DOHH2 (cell line): ENCODE data around the gene COQ10A.

ENCODE experiments used
- H3F3A ChIP-seq: fragments of 200-600 bp; sonication (generic), shearing (Covaris generic); 2 replicates; pipeline ENCODE4 v1.6.0; 2016; ENCODE audit warnings: antibody characterized with exemption, mild to moderate bottlenecking; ENCODE audit not compliant: control insufficient read depth, insufficient read depth
- H3K27ac ChIP-seq: fragments of 200-600 bp; sonication (generic); 2 replicates; pipeline ENCODE4 v1.5.1; 2014; ENCODE audit warnings: low read depth, mild to moderate bottlenecking, low read length, moderate library complexity
- H3K27me3 ChIP-seq: fragments of 200-600 bp; sonication (generic); 2 replicates; pipeline ENCODE4 v1.6.1; 2014; ENCODE audit warnings: mild to moderate bottlenecking, low read length, mixed read lengths; ENCODE audit not compliant: control insufficient read depth
- H3K36me3 ChIP-seq: fragments of 200-600 bp; sonication (generic); 2 replicates; pipeline ENCODE4 v1.6.1; 2014; ENCODE audit warnings: mild to moderate bottlenecking, low read length, moderate library complexity, mixed read lengths; ENCODE audit not compliant: control insufficient read depth
- H3K4me1 ChIP-seq: fragments of 200-600 bp; sonication (generic); 2 replicates; pipeline ENCODE4 v1.6.1; 2014; ENCODE audit warnings: mild to moderate bottlenecking, low read length, mixed read lengths; ENCODE audit not compliant: control insufficient read depth
- H3K4me2 ChIP-seq: fragments of 200-600 bp; sonication (generic); 2 replicates; pipeline ENCODE4 v1.6.0; 2014; ENCODE audit warnings: mild to moderate bottlenecking, low read length, moderate library complexity
- H3K4me3 ChIP-seq: fragments of 200-600 bp; sonication (generic); 2 replicates; pipeline ENCODE4 v1.5.1; 2014; ENCODE audit warnings: mild to moderate bottlenecking, low read length, mixed read lengths
- H3K79me2 ChIP-seq: fragments of 200-600 bp; sonication (generic); 2 replicates; pipeline ENCODE4 v1.6.1; 2014; ENCODE audit warnings: mild to moderate bottlenecking, low read length, mixed read lengths; ENCODE audit not compliant: control insufficient read depth
- H3K9me2 ChIP-seq: fragments of 200-600 bp; sonication (generic); replicated peaks from 2 replicates; pipeline ENCODE4 v1.6.1; 2014; ENCODE audit warnings: mild to moderate bottlenecking, low read length, mixed read lengths; ENCODE audit not compliant: control insufficient read depth
- H3K9me3 ChIP-seq: fragments of 200-600 bp; sonication (generic); 2 replicates; pipeline ENCODE4 v1.6.1; 2014; ENCODE audit warnings: antibody characterized with exemption, low read length, mixed read lengths; ENCODE audit not compliant: control insufficient read depth, insufficient read depth
- H4K20me1 ChIP-seq: fragments of 200-600 bp; sonication (generic); 2 replicates; pipeline ENCODE4 v1.6.0; 2014; ENCODE audit warnings: low read depth, mild to moderate bottlenecking, antibody characterized with exemption, low read length, moderate library complexity; ENCODE audit not compliant: control insufficient read depth, insufficient read depth
- EZH2phosphoT487 ChIP-seq: fragments of 200-600 bp; sonication (generic); IDR thresholded peaks from 2 replicates; pipeline ENCODE4 v1.6.1; 2017; ENCODE audit warnings: borderline replicate concordance, mild to moderate bottlenecking, antibody characterized with exemption, low read length, moderate library complexity, mixed read lengths
- TF ChIP-seq, protein P1 (sequence below): fragments of 200-600 bp; sonication (generic); IDR thresholded peaks from one replicate; pipeline ENCODE4 v1.5.1; 2014; ENCODE audit warnings: antibody characterized with exemption, mild to moderate bottlenecking, low read depth, low read length; ENCODE audit not compliant: poor library complexity, severe bottlenecking

The COQ10A gene

DNA sequence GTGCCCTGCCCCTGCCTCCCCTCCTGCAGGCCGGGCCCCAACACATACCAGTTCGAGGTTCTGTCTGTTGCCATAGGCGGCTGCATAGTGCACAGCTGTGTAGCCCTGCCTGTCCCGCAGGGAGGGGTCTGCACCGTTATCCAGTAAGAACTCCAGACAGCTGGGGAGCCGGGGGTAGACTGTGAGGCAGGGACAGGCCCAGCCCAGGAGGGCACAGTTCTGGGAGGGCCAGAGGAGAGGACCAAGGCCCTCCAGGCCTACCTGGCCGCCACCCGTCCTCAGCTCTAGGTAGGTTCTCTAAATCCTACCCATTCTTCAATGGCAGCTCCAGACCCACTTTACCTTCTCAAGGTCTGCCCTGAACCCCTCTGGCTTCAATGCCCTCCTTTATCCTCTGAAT is 18.0 kb upstream of the COQ10A start:
- Histone ChIP-seq H3K4me2 (no peak overlapping the region), H3K36me3 (peaks cover 65% of the 10 kb centered on the region), H3K79me2 (no peaks in the 10 kb centered on the region), H3K4me3 (no peak overlapping the region), H3F3A (no peaks in the 10 kb centered on the region), H4K20me1 (no peaks in the 10 kb centered on the region), H3K27ac (no peak overlapping the region), H3K9me3 (no peaks in the 10 kb centered on the region), H3K9me2 (no peaks in the 10 kb centered on the region), H3K27me3 (no peaks in the 10 kb centered on the region), H3K4me1 (no peaks in the 10 kb centered on the region; the same call in 1 of the 2 replicates)
- TF ChIP-seq EZH2phosphoT487, result no peak
- TF ChIP-seq, protein P1, sequence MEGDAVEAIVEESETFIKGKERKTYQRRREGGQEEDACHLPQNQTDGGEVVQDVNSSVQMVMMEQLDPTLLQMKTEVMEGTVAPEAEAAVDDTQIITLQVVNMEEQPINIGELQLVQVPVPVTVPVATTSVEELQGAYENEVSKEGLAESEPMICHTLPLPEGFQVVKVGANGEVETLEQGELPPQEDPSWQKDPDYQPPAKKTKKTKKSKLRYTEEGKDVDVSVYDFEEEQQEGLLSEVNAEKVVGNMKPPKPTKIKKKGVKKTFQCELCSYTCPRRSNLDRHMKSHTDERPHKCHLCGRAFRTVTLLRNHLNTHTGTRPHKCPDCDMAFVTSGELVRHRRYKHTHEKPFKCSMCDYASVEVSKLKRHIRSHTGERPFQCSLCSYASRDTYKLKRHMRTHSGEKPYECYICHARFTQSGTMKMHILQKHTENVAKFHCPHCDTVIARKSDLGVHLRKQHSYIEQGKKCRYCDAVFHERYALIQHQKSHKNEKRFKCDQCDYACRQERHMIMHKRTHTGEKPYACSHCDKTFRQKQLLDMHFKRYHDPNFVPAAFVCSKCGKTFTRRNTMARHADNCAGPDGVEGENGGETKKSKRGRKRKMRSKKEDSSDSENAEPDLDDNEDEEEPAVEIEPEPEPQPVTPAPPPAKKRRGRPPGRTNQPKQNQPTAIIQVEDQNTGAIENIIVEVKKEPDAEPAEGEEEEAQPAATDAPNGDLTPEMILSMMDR, result no peak

DNA sequence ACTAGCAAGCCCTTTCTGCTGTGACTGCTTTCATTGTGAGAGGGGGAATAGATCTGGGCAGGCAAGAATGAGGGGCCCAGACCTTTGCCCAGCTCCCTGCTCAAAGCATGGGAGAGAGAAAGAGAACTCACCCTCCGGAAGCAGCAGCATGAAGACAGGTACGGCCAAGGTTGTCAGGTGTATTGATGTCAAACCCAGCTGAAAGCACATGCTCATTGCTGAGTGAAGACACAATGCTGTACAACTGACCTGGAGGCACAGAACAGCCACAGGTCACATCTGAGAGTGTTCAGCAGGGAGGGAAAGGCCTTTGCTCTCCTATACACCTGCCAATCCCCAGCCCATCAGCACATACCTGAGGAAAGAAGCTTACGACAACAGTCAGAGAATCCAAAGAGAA is 14.1 kb upstream of the COQ10A start:
- Histone ChIP-seq H3F3A (no peaks in the 10 kb centered on the region), H3K79me2 (peaks cover 17% of the 10 kb centered on the region), H3K4me1 (peaks cover 13% of the 10 kb centered on the region), H3K4me2 (no peak overlapping the region), H3K9me3 (no peaks in the 10 kb centered on the region), H3K36me3 (peaks cover 73% of the 10 kb centered on the region), H3K27ac (no peak overlapping the region), H3K27me3 (no peaks in the 10 kb centered on the region), H3K9me2 (no peaks in the 10 kb centered on the region), H3K4me3 (no peak overlapping the region), H4K20me1 (no peaks in the 10 kb centered on the region)
- TF ChIP-seq EZH2phosphoT487, result no peak

DNA sequence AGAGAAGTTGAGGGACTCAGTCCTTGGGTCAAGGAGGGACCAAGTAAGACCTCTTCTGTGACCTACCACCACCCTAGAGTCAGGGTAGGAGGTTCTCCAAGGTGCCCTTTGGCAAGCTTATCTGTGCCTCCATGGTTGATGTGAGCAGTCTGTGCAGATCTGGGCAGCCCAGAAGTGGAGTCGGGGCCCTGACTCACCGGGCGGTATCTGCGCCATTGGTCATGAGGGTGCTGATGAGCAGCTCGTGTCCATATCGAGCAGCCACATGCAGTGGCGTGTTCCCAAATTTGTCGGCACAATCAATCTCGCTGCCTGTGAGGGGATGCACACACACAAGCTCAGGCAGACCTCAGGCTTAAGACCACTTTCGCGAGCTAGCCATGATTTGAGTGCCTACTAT is 13.7 kb upstream of the COQ10A start:
- H3K9me2 ChIP-seq, result no peaks in the 10 kb centered on the region
- H3K27me3 ChIP-seq, result no peaks in the 10 kb centered on the region
- H4K20me1 ChIP-seq, result no peaks in the 10 kb centered on the region
- no peak overlapping the region for H3K4me2 ChIP-seq
- no peak overlapping the region for H3K4me3 ChIP-seq
- TF ChIP-seq, protein P1, result no peak
- TF ChIP-seq EZH2phosphoT487, result no peak
- H3K9me3 ChIP-seq, result no peaks in the 10 kb centered on the region
- H3K36me3 ChIP-seq, result peaks cover 69% of the 10 kb centered on the region
- H3F3A ChIP-seq, result no peaks in the 10 kb centered on the region
- H3K4me1 ChIP-seq, result peaks cover 13% of the 10 kb centered on the region
- H3K79me2 ChIP-seq, result peaks cover 22% of the 10 kb centered on the region
- H3K27ac ChIP-seq, result no peak overlapping the region

DNA sequence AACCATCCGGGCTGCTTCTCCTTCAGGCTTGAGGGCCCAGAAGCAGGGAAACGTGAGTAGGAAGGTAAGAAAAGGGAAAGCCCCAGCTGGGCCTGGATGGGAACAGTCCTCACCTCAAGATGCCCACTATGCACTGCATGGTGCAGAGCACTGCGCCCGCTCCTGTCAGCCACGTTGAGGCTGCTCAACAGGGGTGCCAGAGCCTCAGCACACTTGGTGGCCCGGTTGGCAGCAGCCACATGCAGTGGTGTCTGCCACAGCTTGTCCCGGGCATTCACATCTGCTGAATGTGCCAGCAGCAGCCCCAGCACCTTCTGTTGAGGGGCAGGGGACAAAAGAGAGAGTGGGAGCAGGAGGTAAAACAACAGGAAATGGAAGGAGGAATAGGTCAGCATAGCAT is 11.1 kb upstream of the COQ10A start:
- no peak for TF ChIP-seq EZH2phosphoT487
- Histone ChIP-seq H3K9me2 (no peaks in the 10 kb centered on the region), H4K20me1 (no peaks in the 10 kb centered on the region), H3K9me3 (no peaks in the 10 kb centered on the region), H3K4me1 (peaks cover 20% of the 10 kb centered on the region), H3K4me3 (no peak overlapping the region), H3K4me2 (no peak overlapping the region), H3F3A (peaks cover 3% of the 10 kb centered on the region), H3K27me3 (no peaks in the 10 kb centered on the region), H3K36me3 (peaks cover 57% of the 10 kb centered on the region), H3K79me2 (peaks cover 25% of the 10 kb centered on the region), H3K27ac (no peak overlapping the region)
